ENCODE data around the gene TAF11. TPM values are rescaled to one million over a fixed set of nuclear protein-coding genes. Genes with fewer than 3 reads are reported as not detected.

TAF11 gene
- total and polyA plus RNA-seq, 2 donors (not counting 3 experiments of a cell fraction or from before 2014, with no cell fraction given) = 30.7 to 37.1 TPM

- Histone ChIP-seq H4K20me1 (replicated peaks; ENCODE audit: control insufficient read depth, extremely low read depth, insufficient read depth, low read length) (no peaks in the 10 kb centered on the region), H3K36me3 (ENCODE audit: control insufficient read depth in 2 of 2, extremely low read depth in 1 of 2, insufficient read depth in 2 of 2, low read length in 2 of 2) (no peaks in the 10 kb centered on the region), H3K79me2 (ENCODE audit: control insufficient read depth, insufficient read depth, low read length) (peaks cover 3% of the 10 kb centered on the region), H3K9me3 (replicated peaks; ENCODE audit: control insufficient read depth, insufficient read depth, low read length) (no peaks in the 10 kb centered on the region), H3K4me3 (replicated peaks in 1 of 3; ENCODE audit: insufficient read depth in 1 of 3, low read depth in 1 of 3, low read length in 3 of 3) (no peak overlapping the region), H3K27ac (ENCODE audit: insufficient read depth, low read depth, low read length) (no peak overlapping the region), H3K9me1 (replicated peaks; ENCODE audit: control insufficient read depth, extremely low read depth, insufficient read depth, low read length) (no peaks in the 10 kb centered on the region), H2AFZ (ENCODE audit: low read depth, low read length) (no peak overlapping the region), H3K27me3 (ENCODE audit: control insufficient read depth in 2 of 2, insufficient read depth in 2 of 2, low read length in 2 of 2) (no peaks in the 10 kb centered on the region), H3K4me1 (ENCODE audit: control insufficient read depth, extremely low read depth, insufficient read depth, low read length) (no peaks in the 10 kb centered on the region), H3K9ac (replicated peaks; ENCODE audit: extremely low read depth, insufficient read depth, low read length) (no peak overlapping the region), H3K4me2 (ENCODE audit: insufficient read depth, low read length) (no peak overlapping the region)
- BruUV-seq (replicated peaks) = no TSS peak
- TF ChIP-seq JUN (IDR thresholded peaks at IDR 0.05; ENCODE audit: borderline replicate concordance, insufficient read depth, insufficient read length, low read depth) = no peak
- ChIA-PET CTCF (no interaction called here), POLR2A (no interaction called here)
- FAIRE-seq = no peak
- dilution Hi-C loops (cut with MboI; ENCODE audit: extremely low pct_ligation_motif_present, low sequenced_read_pairs) = no loop called here
- no peak for DNase-seq (ENCODE audit: low read depth, low spot score)
- intact Hi-C loops (cut with micrococcal nuclease) = loop anchor here (10.0 kb wide), 1 partner anchor 57 kb away; no protein-coding TSS in a partner anchor
These were observed 9.9 kb upstream of the TAF11 start for GRCh38 chr6:34897716-34898115.

GRCh38 chr6:34897130-34897529 lies 9.3 kb upstream of the TAF11 start:
- intact Hi-C loops (cut with micrococcal nuclease) = loop anchor here (10.0 kb wide), 1 partner anchor 58 kb away; no protein-coding TSS in a partner anchor
- H3K4me2 ChIP-seq (ENCODE audit: insufficient read depth, low read length) = no peak overlapping the region
- H3K79me2 ChIP-seq (ENCODE audit: control insufficient read depth, insufficient read depth, low read length) = peaks cover 3% of the 10 kb centered on the region
- TF ChIP-seq POLR2AphosphoS5 (IDR thresholded peaks at IDR 0.05; ENCODE audit: insufficient read depth, low read depth, low read length) (no peak), POLR2A (IDR thresholded peaks at IDR 0.05; ENCODE audit: low read depth, low read length) (no peak), MAX (IDR thresholded peaks at IDR 0.05; ENCODE audit: insufficient read depth, insufficient read length) (no peak), JUN (IDR thresholded peaks at IDR 0.05; ENCODE audit: borderline replicate concordance, insufficient read depth, insufficient read length, low read depth) (no peak), EZH2 (IDR thresholded peaks at IDR 0.05; ENCODE audit: borderline replicate concordance, low read depth, low read length, severe bottlenecking) (no peak), GATA2 (IDR thresholded peaks at IDR 0.05; ENCODE audit: insufficient read depth, insufficient read length, low read depth, low read length) (no peak), CTCF (IDR thresholded peaks at IDR 0.05; ENCODE audit: extremely low read depth in 1 of 2, insufficient read depth in 1 of 2, low read depth in 1 of 2, low read length in 2 of 2) (no peak), FOS (IDR thresholded peaks at IDR 0.05; ENCODE audit: borderline replicate concordance, insufficient read depth, low read length) (no peak), MYC (IDR thresholded peaks at IDR 0.05; ENCODE audit: low read depth, low read length) (no peak)
- H3K9me3 ChIP-seq (replicated peaks; ENCODE audit: control insufficient read depth, insufficient read depth, low read length) = no peaks in the 10 kb centered on the region
- no peaks in the 10 kb centered on the region for H3K4me1 ChIP-seq (ENCODE audit: control insufficient read depth, extremely low read depth, insufficient read depth, low read length)
- CTCF ChIA-PET = no interaction called here
- FAIRE-seq (no peak), DNase-seq (ENCODE audit: low read depth, low spot score) (no peak)
- no peak overlapping the region for H3K27ac ChIP-seq (ENCODE audit: insufficient read depth, low read depth, low read length)
- H4K20me1 ChIP-seq (replicated peaks; ENCODE audit: control insufficient read depth, extremely low read depth, insufficient read depth, low read length) = no peaks in the 10 kb centered on the region
- dilution Hi-C loops (cut with MboI; ENCODE audit: extremely low pct_ligation_motif_present, low sequenced_read_pairs) = no loop called here
- H2AFZ ChIP-seq (ENCODE audit: low read depth, low read length) = no peak overlapping the region
- H3K36me3 ChIP-seq (ENCODE audit: control insufficient read depth in 2 of 2, extremely low read depth in 1 of 2, insufficient read depth in 2 of 2, low read length in 2 of 2) = no peaks in the 10 kb centered on the region
- H3K9me1 ChIP-seq (replicated peaks; ENCODE audit: control insufficient read depth, extremely low read depth, insufficient read depth, low read length) = no peaks in the 10 kb centered on the region
- POLR2A ChIA-PET = no interaction called here
- BruUV-seq (replicated peaks) = no TSS peak
- no peak overlapping the region for H3K9ac ChIP-seq (replicated peaks; ENCODE audit: extremely low read depth, insufficient read depth, low read length)
- no peak overlapping the region for H3K4me3 ChIP-seq (replicated peaks in 1 of 3; ENCODE audit: insufficient read depth in 1 of 3, low read depth in 1 of 3, low read length in 3 of 3)
- H3K27me3 ChIP-seq (ENCODE audit: control insufficient read depth in 2 of 2, insufficient read depth in 2 of 2, low read length in 2 of 2) = no peaks in the 10 kb centered on the region

Data from endothelial cell of umbilical vein (primary cell).